OCI-LY1 (cell line): ENCODE measurements around the gene SPPL3.

Experiments used
- H2AFZ ChIP-seq: fragments of 200-600 bp; sonication (generic), shearing (Covaris generic); 2 replicates; pipeline ENCODE4 v1.6.0; 2014; ENCODE audit warnings: antibody characterized with exemption, mild to moderate bottlenecking, low read length
- H3F3A ChIP-seq: fragments of 200-600 bp; sonication (generic), shearing (Covaris generic); 2 replicates; pipeline ENCODE4 v1.6.0; 2014; ENCODE audit warnings: mild to moderate bottlenecking, antibody characterized with exemption, low read length, moderate library complexity; ENCODE audit not compliant: insufficient read depth
- H3K27ac ChIP-seq: fragments of 200-600 bp; sonication (generic); 2 replicates; pipeline ENCODE4 v1.5.1; 2014; ENCODE audit warnings: low read length, mixed run types, mild to moderate bottlenecking, low read depth; ENCODE audit not compliant: poor library complexity, severe bottlenecking
- H3K27me3 ChIP-seq: fragments of 200-600 bp; sonication (generic); 2 replicates; pipeline ENCODE4 v1.6.0; 2014; ENCODE audit warnings: antibody characterized with exemption, mild to moderate bottlenecking, low read length, moderate library complexity; ENCODE audit not compliant: insufficient read depth
- H3K36me3 ChIP-seq: fragments of 200-600 bp; sonication (generic); 2 replicates; pipeline ENCODE4 v1.6.1; 2014; ENCODE audit warnings: mild to moderate bottlenecking, antibody characterized with exemption, low read length, moderate library complexity, mixed read lengths; ENCODE audit not compliant: insufficient read depth
- H3K4me1 ChIP-seq: fragments of 200-600 bp; sonication (generic); 2 replicates; pipeline ENCODE4 v1.5.1; 2014; ENCODE audit warnings: mild to moderate bottlenecking, low read length, moderate library complexity; ENCODE audit not compliant: insufficient read depth, severe bottlenecking
- H3K4me2 ChIP-seq: fragments of 200-600 bp; sonication (generic), shearing (Covaris generic); 2 replicates; pipeline ENCODE4 v1.6.1; 2014; ENCODE audit warnings: low read length
- H3K4me3 ChIP-seq: fragments of 200-600 bp; sonication (generic); 2 replicates; pipeline ENCODE4 v1.5.1; 2014; ENCODE audit warnings: low read length, low read depth, mild to moderate bottlenecking, mixed read lengths; ENCODE audit not compliant: poor library complexity, severe bottlenecking
- H3K79me2 ChIP-seq: fragments of 200-600 bp; shearing (Covaris generic); 2 replicates; pipeline ENCODE4 v1.6.1; 2016; ENCODE audit warnings: mixed run types, low read length, mixed read lengths; ENCODE audit not compliant: insufficient read depth
- H3K9ac ChIP-seq: fragments of 200-600 bp; sonication (generic), shearing (Covaris generic); 2 replicates; pipeline ENCODE4 v1.6.1; 2014; ENCODE audit warnings: mild to moderate bottlenecking, low read length, mixed read lengths
- H3K9me2 ChIP-seq: fragments of 200-600 bp; sonication (generic), shearing (Covaris generic); 2 replicates; pipeline ENCODE4 v1.6.1; 2014; ENCODE audit warnings: low read depth, mild to moderate bottlenecking, low read length, mixed read lengths
- H3K9me3 ChIP-seq: fragments of 200-600 bp; shearing (Covaris generic); 2 replicates; pipeline ENCODE4 v1.6.1; 2014; ENCODE audit warnings: low read length, mixed read lengths
- H4K20me1 ChIP-seq: fragments of 200-600 bp; sonication (generic), shearing (Covaris generic); 2 replicates; pipeline ENCODE4 v1.6.0; 2016; ENCODE audit warnings: mild to moderate bottlenecking, low read length; ENCODE audit not compliant: insufficient read depth
- EZH2 ChIP-seq: fragments of 200-600 bp; sonication (generic), shearing (Covaris generic); IDR thresholded peaks from 2 replicates; pipeline ENCODE4 v1.8.0; 2017; ENCODE audit warnings: borderline replicate concordance, mixed run types, mild to moderate bottlenecking, antibody characterized with exemption, low read length, moderate library complexity, mixed read lengths
- TF ChIP-seq, protein P1 (sequence below): fragments of 200-600 bp; sonication (generic), shearing (Covaris generic); IDR thresholded peaks from 2 replicates; pipeline ENCODE4 v1.5.1; 2017; ENCODE audit warnings: mild to moderate bottlenecking, antibody characterized with exemption, low read length, moderate library complexity, mixed read lengths

Gene SPPL3

GRCh38 chr12:120849765-120850164 lies 54.4 kb downstream of the SPPL3 start:
- Histone ChIP-seq H4K20me1 (no peaks in the 10 kb centered on the region), H3K9ac (no peak overlapping the region), H3K36me3 (no peaks in the 10 kb centered on the region), H3K27me3 (no peaks in the 10 kb centered on the region), H2AFZ (no peak overlapping the region), H3K4me2 (no peak overlapping the region; the same call in 1 of the 2 replicates), H3K4me3 (no peak overlapping the region), H3K4me1 (peaks cover 66% of the 10 kb centered on the region), H3K79me2 (peaks cover 15% of the 10 kb centered on the region), H3K27ac (peak overlapping the region; percentile 93), H3K9me3 (no peaks in the 10 kb centered on the region), H3F3A (peaks cover 6% of the 10 kb centered on the region; the same call in 1 of the 2 replicates), H3K9me2 (no peaks in the 10 kb centered on the region)
- no peak for TF ChIP-seq EZH2
- TF ChIP-seq, protein P1, sequence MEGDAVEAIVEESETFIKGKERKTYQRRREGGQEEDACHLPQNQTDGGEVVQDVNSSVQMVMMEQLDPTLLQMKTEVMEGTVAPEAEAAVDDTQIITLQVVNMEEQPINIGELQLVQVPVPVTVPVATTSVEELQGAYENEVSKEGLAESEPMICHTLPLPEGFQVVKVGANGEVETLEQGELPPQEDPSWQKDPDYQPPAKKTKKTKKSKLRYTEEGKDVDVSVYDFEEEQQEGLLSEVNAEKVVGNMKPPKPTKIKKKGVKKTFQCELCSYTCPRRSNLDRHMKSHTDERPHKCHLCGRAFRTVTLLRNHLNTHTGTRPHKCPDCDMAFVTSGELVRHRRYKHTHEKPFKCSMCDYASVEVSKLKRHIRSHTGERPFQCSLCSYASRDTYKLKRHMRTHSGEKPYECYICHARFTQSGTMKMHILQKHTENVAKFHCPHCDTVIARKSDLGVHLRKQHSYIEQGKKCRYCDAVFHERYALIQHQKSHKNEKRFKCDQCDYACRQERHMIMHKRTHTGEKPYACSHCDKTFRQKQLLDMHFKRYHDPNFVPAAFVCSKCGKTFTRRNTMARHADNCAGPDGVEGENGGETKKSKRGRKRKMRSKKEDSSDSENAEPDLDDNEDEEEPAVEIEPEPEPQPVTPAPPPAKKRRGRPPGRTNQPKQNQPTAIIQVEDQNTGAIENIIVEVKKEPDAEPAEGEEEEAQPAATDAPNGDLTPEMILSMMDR = no peak

GRCh38 chr12:120847814-120848213 lies 56.3 kb downstream of the SPPL3 start:
- Histone ChIP-seq H2AFZ (no peak overlapping the region), H3K4me2 (peak overlapping the region; percentile 51), H3K4me1 (peaks cover 49% of the 10 kb centered on the region), H3K9me3 (no peaks in the 10 kb centered on the region), H3K9me2 (no peaks in the 10 kb centered on the region), H3K27me3 (no peaks in the 10 kb centered on the region), H3K27ac (peak overlapping the region; percentile 93), H3K4me3 (peak overlapping the region; percentile 20), H3K9ac (peak overlapping the region; percentile 49; the same call in 1 of the 2 replicates), H3K36me3 (no peaks in the 10 kb centered on the region), H3K79me2 (peaks cover 17% of the 10 kb centered on the region), H4K20me1 (no peaks in the 10 kb centered on the region), H3F3A (no peaks in the 10 kb centered on the region)
- TF ChIP-seq EZH2 = no peak
- TF ChIP-seq, protein P1 = no peak

- Histone ChIP-seq H3F3A (no peaks in the 10 kb centered on the region), H2AFZ (no peak overlapping the region), H3K9me3 (no peaks in the 10 kb centered on the region), H3K27ac (peak overlapping the region; percentile 93), H3K79me2 (peaks cover 17% of the 10 kb centered on the region), H4K20me1 (no peaks in the 10 kb centered on the region), H3K4me1 (peaks cover 49% of the 10 kb centered on the region), H3K4me3 (peak overlapping the region; percentile 20), H3K9me2 (no peaks in the 10 kb centered on the region), H3K36me3 (no peaks in the 10 kb centered on the region), H3K4me2 (peak overlapping the region; percentile 51), H3K27me3 (no peaks in the 10 kb centered on the region), H3K9ac (no peak overlapping the region)
- no peak for TF ChIP-seq EZH2
- TF ChIP-seq, protein P1 = no peak
Observed at GRCh38 chr12:120847392-120847791, 56.8 kb downstream of the SPPL3 start.
